Endothelial cell of umbilical vein (primary cell): Measurements from ENCODE around the gene PROK1. TPM values are rescaled to one million over a fixed set of nuclear protein-coding genes. Genes with fewer than 3 reads are reported as not detected.

Source experiments
- BruUV-seq: library from RNA; stranded (reverse); fragments of 400-500 nt; replicated peaks from 2 replicates; lab custom pipeline; 2021; lab: Mats Ljungman, UMichigan
- CTCF ChIA-PET: fragments of 300-600, 350-600 bp; sonication (Branson Sonifier 250); formaldehyde crosslinking; loops from one replicate; lab custom pipeline; 2021; ENCODE audit warnings: antibody characterized with exemption, inconsistent platforms; lab: Charles Lee
- POLR2A ChIA-PET: fragments of 300-600, 350-600 bp; sonication (Branson Sonifier 250); formaldehyde crosslinking; loops from one replicate; lab custom pipeline; 2021; ENCODE audit warnings: antibody characterized with exemption, inconsistent platforms; lab: Charles Lee
- DNase-seq: peaks from one replicate; pipeline ENCODE4 v3.0.0-alpha.2; 2011; ENCODE audit warnings: low read depth, low spot score
- FAIRE-seq: peaks from 2 replicates; lab custom pipeline; 2011; peaks lifted over from hg19 to GRCh38; lab: Jason Lieb, UNC
- H2AFZ ChIP-seq: 2 replicates; pipeline ENCODE4 v1.6.0; 2012; ENCODE audit warnings: low read depth, low read length, control low read depth, inconsistent platforms
- H3K27ac ChIP-seq: 2 replicates; pipeline ENCODE4 v1.5.1; 2011; ENCODE audit warnings: low read depth, mild to moderate bottlenecking, control low read depth, low read length, moderate library complexity; ENCODE audit not compliant: insufficient read depth
- H3K27me3 ChIP-seq, 2 experiments: 2 replicates each; pipeline versions ENCODE4 v1.6.0 to v1.6.1; 2011; ENCODE audit warnings: low read length in 2 of 2, mixed read lengths in 1 of 2; ENCODE audit not compliant: control insufficient read depth in 2 of 2, insufficient read depth in 2 of 2
- H3K36me3 ChIP-seq, 2 experiments: 2 replicates in 1 of 2; 3 replicates in 1 of 2; pipeline ENCODE4 v1.5.1; 2011; ENCODE audit warnings: low read length in 2 of 2, mild to moderate bottlenecking in 1 of 2, moderate library complexity in 1 of 2; ENCODE audit not compliant: control insufficient read depth in 2 of 2, insufficient read depth in 2 of 2; ENCODE audit errors: extremely low read depth in 1 of 2
- H3K4me1 ChIP-seq: 3 replicates; pipeline ENCODE4 v1.5.1; 2011; ENCODE audit warnings: mild to moderate bottlenecking, low read length; ENCODE audit not compliant: control insufficient read depth, insufficient read depth; ENCODE audit errors: extremely low read depth
- H3K4me2 ChIP-seq: 2 replicates; pipeline ENCODE4 v1.6.1; 2011; ENCODE audit warnings: low read length, control low read depth, mixed read lengths; ENCODE audit not compliant: insufficient read depth
- H3K4me3 ChIP-seq, 3 experiments: fragments of 200-600 bp in 1 of 3; sonication (generic), shearing (Covaris generic) in 1 of 3; replicated peaks in 1 of 3; 2 replicates each; pipeline ENCODE4 v1.5.1; 2011 to 2016; ENCODE audit warnings: control low read depth in 3 of 3, low read length in 3 of 3, mild to moderate bottlenecking in 2 of 3, inconsistent platforms in 1 of 3, low read depth in 1 of 3, moderate library complexity in 1 of 3; ENCODE audit not compliant: insufficient read depth in 1 of 3
- H3K79me2 ChIP-seq: 2 replicates; pipeline ENCODE4 v1.6.0; 2012; ENCODE audit warnings: low read length, inconsistent platforms; ENCODE audit not compliant: control insufficient read depth, insufficient read depth
- H3K9ac ChIP-seq: replicated peaks from 2 replicates; pipeline ENCODE3; 2011; ENCODE audit warnings: low read length, control low read depth; ENCODE audit not compliant: insufficient read depth; ENCODE audit errors: extremely low read depth
- H3K9me1 ChIP-seq: replicated peaks from 3 replicates; pipeline ENCODE4 v1.6.0; 2011; ENCODE audit warnings: mild to moderate bottlenecking, low read length; ENCODE audit not compliant: control insufficient read depth, insufficient read depth; ENCODE audit errors: extremely low read depth
- H3K9me3 ChIP-seq: replicated peaks from 2 replicates; pipeline ENCODE4 v1.5.1; 2012; ENCODE audit warnings: low read length, inconsistent platforms; ENCODE audit not compliant: control insufficient read depth, insufficient read depth
- H4K20me1 ChIP-seq: replicated peaks from 2 replicates; pipeline ENCODE3; 2011; ENCODE audit warnings: mild to moderate bottlenecking, low read length; ENCODE audit not compliant: control insufficient read depth, insufficient read depth; ENCODE audit errors: extremely low read depth
- EZH2 ChIP-seq: IDR thresholded peaks from 2 replicates; pipeline ENCODE4 v1.6.1; 2012; ENCODE audit warnings: borderline replicate concordance, low read depth, mild to moderate bottlenecking, moderate library complexity, low read length, inconsistent platforms; ENCODE audit not compliant: severe bottlenecking
- MAX ChIP-seq: IDR thresholded peaks from 2 replicates; pipeline ENCODE4 v1.6.1; 2011; ENCODE audit not compliant: insufficient read depth, insufficient read length
- MYC ChIP-seq: IDR thresholded peaks from one replicate; pipeline ENCODE4 v1.6.1; 2011; ENCODE audit warnings: mild to moderate bottlenecking, low read depth, low read length
- dilution Hi-C: fragments of 300-500 bp; cut with MboI; formaldehyde crosslinking; loops from one replicate; pipeline ENCODE4 v1.15.0; 2019; ENCODE audit warnings: low sequenced_read_pairs; ENCODE audit not compliant: extremely low pct_ligation_motif_present
- intact Hi-C: fragments of 100-400 bp; cut with micrococcal nuclease; formaldehyde crosslinking; loops from one replicate; pipeline ENCODE4 v1.10.0; 2022
- polyA plus RNA-seq, 4 experiments: library from polyadenylated mRNA; depleted of rRNA in 3 of 4; stranded (reverse) in 3 of 4; unstranded in 1 of 4; fragments of >200 nt; gene quantifications; 2 replicates each; pipeline versions ENCODE4 v1.2.1 to v1.2.3, GENCODE V29; 2011 to 2012; ENCODE audit warnings: missing spikeins in 1 of 4
- total RNA-seq: library from RNA; stranded (reverse); gene quantifications from 2 replicates; pipeline ENCODE4 v1.2.3, GENCODE V29; 2021

Gene PROK1
- total and polyA plus RNA-seq, 2 donors (not counting 3 experiments of a cell fraction or from before 2014, with no cell fraction given), result not detected

- no peaks in the 10 kb centered on the region for H3K79me2 ChIP-seq
- no peaks in the 10 kb centered on the region for H3K36me3 ChIP-seq
- CTCF ChIA-PET, result interaction anchor here (1.0 to 7.2 kb wide), 5 partner anchors 34 to 265 kb away, joined by 5 to 118 read pairs (median 10); no protein-coding TSS in a partner anchor
- H3K4me1 ChIP-seq, result no peaks in the 10 kb centered on the region
- peaks cover 0 to 1% of the 10 kb centered on the region in 2 experiments for H3K27me3 ChIP-seq
- BruUV-seq, result no TSS peak
- TF ChIP-seq MYC, result no peak
- TF ChIP-seq EZH2, result no peak
- H3K4me2 ChIP-seq, result no peak overlapping the region
- no peak overlapping the region for H2AFZ ChIP-seq
- H4K20me1 ChIP-seq, result no peaks in the 10 kb centered on the region
- FAIRE-seq (no peak), DNase-seq (no peak)
- intact Hi-C loops, result loop anchor here (5.0 kb wide), 1 partner anchor 125 kb away; the partner anchor contains the start of gene RBM15
- no peak overlapping the region for H3K4me3 ChIP-seq
- no peaks in the 10 kb centered on the region for H3K9me3 ChIP-seq
- H3K27ac ChIP-seq, result no peak overlapping the region
- POLR2A ChIA-PET, result no interaction called here
- H3K9ac ChIP-seq, result no peak overlapping the region
- no peaks in the 10 kb centered on the region for H3K9me1 ChIP-seq
- dilution Hi-C loops, result no loop called here
Observed at GRCh38 chr1:110462093-110462492, 11.1 kb downstream of the PROK1 start.

GRCh38 chr1:110462964-110463363 lies 12.0 kb downstream of the PROK1 start:
- H3K79me2 ChIP-seq, result no peaks in the 10 kb centered on the region
- H4K20me1 ChIP-seq, result no peaks in the 10 kb centered on the region
- no peak overlapping the region for H3K4me3 ChIP-seq
- FAIRE-seq (no peak), DNase-seq (no peak)
- no peaks in the 10 kb centered on the region for H3K9me3 ChIP-seq
- H3K27me3 ChIP-seq, result peaks cover 0 to 1% of the 10 kb centered on the region in 2 experiments
- POLR2A ChIA-PET, result no interaction called here
- H3K4me2 ChIP-seq, result no peak overlapping the region
- no peaks in the 10 kb centered on the region for H3K4me1 ChIP-seq
- H2AFZ ChIP-seq, result no peak overlapping the region
- BruUV-seq, result no TSS peak
- no peaks in the 10 kb centered on the region for H3K9me1 ChIP-seq
- dilution Hi-C loops (no loop called here), intact Hi-C loops (loop anchor here (5.0 kb wide), 1 partner anchor 126 kb away; the partner anchor contains the start of gene RBM15)
- CTCF ChIA-PET, result interaction anchor here (1.0 to 7.2 kb wide), 6 partner anchors 33 to 266 kb away, joined by 5 to 78 read pairs (median 8); no protein-coding TSS in a partner anchor
- H3K27ac ChIP-seq, result no peak overlapping the region
- H3K36me3 ChIP-seq, result no peaks in the 10 kb centered on the region
- TF ChIP-seq MAX (no peak), MYC (no peak)
- H3K9ac ChIP-seq, result no peak overlapping the region
